Measurements from ENCODE around the gene CHD8.

The CHD8 gene

GRCh38 chr14:21369949-21370679 lies 85.8 kb downstream of the CHD8 start:
- DNase-seq (ENCODE audit: low spot score), result no peak

GRCh38 chr14:21367582-21368144 lies 88.3 kb downstream of the CHD8 start:
- DNase-seq (ENCODE audit: low spot score), result no peak

- no peak for DNase-seq (ENCODE audit: low spot score)
These were observed 99.4 kb downstream of the CHD8 start for GRCh38 chr14:21356511-21356910.

- DNase-seq (ENCODE audit: low spot score), result no peak
These were observed 103.3 kb downstream of the CHD8 start for GRCh38 chr14:21352587-21352986.

- no peak for DNase-seq (ENCODE audit: low spot score)
These were observed 105.4 kb downstream of the CHD8 start for GRCh38 chr14:21350539-21350938.

- no peak for DNase-seq (ENCODE audit: low spot score)
These were observed 108.7 kb downstream of the CHD8 start for GRCh38 chr14:21347201-21347600.

GRCh38 chr14:21346532-21347135 lies 109.3 kb downstream of the CHD8 start:
- DNase-seq (ENCODE audit: low spot score), result no peak

GRCh38 chr14:21343035-21343794 lies 112.7 kb downstream of the CHD8 start:
- peak; percentile 45 for DNase-seq (ENCODE audit: low spot score)
